ENCODE results near the gene TULP3.
A peak's percentile ranks its signal among the peaks of the same experiment; 100 is the strongest.

TULP3 gene

DNA sequence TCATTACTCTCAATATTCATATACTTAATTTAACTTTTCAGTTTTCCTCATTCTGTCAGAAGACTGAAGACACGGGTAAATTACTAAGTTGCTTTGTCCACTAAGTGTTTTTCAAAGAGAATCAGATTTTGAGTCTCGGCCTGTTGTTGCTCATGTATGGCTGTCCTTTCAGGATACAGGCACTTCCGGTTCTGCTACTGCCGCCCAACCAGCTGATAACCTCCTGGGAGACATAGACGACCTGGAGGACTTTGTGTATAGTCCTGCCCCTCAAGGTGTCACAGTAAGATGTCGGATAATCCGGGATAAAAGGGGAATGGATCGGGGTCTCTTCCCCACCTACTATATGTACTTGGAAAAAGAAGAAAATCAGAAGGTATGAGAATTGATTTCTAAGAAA is 40.2 kb downstream of the TULP3 start:
- DNase-seq: no peak

DNA sequence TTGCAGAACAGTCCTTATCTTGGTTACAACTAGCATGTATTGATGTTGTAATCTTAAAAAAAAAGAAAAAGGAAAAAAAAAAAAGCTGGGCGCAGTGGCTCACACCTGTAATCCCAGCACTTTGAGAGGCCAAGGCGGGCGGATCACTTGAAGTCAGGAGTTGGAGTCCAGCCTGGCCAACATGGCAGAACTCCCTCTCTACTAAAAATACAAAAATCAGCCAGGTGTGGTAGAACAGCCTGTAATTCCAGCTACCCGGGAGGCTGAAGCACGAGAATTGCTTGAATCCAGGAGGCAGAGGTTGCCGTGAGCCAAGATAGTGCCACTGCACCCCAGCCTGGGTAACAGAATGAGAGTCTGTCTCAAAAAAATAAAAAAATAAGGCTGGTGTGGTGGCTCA is 42.9 kb downstream of the TULP3 start:
- DNase-seq: no peak

DNA sequence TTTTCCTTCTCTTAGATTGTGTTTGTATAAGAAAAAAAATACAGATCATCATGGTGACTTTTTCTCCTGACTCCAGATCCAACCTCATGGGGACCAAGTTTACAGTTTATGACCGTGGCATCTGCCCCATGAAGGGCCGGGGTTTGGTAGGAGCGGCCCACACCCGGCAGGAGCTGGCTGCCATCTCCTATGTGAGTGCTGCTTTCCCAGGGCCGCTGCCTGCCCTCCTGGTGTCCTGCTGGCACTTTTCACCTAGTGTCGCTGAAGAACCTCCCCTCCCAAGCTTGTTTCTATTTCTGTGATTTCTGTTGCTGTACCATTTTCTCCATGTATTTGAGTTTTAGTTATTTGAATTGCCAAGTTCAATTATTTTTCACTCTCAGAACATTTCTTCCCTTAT is 43.7 kb downstream of the TULP3 start:
- DNase-seq: no peak

DNA sequence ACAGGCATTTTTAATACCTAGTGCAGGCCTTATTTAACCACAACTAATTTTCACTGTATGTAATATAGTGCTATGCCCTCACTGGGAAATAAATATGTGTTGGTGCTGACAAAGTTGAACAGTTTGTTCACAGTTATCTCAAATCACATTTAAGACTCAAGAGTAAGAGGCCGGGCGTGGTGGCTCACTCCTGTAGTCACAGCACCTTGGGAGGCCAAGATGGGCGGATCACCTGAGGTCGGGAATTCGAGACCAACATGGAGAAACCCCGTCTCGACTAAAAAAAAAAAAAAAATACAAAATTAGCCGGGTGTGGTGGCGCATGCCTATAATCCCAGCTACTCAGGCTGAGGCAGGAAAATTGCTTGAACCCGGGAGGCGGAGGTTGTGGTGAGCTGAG is 45.6 kb downstream of the TULP3 start:
- DNase-seq: no peak

DNA sequence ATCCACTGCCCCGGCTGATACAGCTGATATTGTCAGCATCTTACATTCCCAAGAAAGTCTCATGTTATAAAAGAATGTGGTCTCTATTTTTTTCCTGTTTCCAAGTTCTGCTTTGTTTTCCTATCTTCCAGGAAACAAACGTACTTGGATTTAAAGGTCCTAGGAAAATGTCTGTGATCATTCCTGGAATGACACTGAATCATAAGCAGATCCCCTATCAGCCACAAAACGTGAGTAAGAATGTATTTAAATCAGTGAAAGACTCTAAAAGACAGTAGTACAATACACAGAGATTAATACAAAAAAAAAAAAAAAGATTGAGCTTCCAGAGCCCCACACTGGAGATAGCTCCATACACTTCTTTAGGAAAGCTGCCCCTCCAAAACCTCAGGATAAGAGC is 46.8 kb downstream of the TULP3 start:
- DNase-seq: no peak

DNA sequence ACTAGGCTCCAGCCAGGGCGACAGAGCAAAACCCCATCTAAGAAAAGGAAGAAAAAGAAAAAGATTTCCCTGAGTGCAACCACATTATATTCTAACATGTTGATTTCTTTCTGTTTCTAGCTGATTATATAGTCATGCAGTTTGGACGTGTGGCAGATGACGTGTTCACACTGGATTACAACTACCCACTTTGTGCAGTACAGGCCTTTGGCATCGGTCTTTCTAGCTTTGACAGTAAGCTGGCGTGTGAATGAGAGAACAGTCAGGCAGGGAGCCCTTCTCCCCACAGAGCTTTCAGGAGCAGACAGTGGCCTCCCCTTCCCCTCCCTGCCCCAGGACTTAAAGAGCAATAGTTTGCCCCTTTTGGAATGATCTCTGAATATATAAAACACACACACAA is 48.5 kb downstream of the TULP3 start:
- no peak for DNase-seq

DNA sequence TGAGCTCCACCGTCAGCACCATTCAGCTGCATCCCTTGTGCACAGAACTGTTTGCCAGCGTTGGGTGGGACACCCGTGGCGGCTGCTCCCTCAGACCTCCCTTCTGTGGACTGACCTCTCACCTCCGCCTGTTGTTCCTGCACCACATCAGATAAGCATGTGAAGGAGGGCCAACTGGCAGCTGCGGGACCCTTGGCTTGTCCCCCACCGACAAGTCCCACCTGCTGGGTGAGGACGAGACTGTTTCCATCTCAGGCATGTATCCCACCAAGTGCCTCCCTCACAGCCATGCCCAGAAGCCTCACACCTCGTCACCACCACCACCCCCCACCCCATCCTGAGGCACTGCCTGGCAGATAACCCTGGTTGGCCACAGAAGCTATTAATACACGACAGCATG is 49.9 kb downstream of the TULP3 start:
- no peak for DNase-seq

DNA sequence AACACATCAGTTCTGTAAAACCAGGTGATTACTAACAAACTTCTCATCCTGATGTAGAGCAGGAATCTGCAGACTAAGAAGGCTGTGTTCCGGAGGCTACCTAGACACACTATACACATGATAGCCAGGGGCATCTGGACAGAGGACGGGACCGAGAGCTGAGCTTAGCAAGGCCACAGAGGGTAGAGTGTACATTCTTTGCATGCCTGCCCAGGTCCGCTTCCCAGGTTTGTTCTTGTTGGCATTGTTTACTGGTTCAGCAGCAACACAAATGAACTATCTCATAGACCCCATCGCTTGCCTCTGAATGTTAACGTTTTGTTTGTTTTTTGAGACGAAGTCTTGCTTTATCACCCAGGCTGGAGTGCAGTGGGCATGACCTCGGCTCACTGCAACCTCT is 50.8 kb downstream of the TULP3 start:
- DNase-seq: no peak

DNA sequence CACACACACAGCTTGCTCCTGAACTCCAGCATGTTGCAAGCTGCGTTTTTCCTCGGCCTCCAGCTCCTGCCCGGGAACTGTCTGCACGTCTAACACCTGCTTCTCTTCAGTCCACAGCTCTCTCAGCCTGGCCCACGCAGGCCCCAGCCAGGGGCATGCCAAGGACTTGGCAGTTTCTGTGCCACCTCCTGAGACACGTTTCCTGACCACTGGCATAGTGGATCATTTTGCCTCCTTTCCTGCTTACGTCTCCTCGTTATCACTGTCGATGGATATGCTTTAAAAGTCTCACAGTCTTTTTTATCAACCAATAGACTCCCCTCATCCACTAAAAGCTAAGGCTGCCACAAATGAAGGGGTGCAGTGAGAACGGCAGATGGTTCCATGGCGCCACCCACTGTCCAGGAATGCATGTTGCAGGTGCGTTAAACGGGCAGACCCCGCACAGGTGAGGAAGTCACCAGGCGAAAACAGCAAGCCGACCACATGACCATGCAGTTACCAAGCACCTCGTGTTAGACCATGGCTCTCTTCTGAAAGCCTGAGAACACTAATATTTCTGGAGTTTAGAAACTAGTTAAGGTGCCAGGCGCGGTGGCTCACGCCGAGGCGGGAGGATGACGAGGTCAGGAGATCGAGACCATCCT is 53.8 kb downstream of the TULP3 start:
- no peak for DNase-seq

DNA sequence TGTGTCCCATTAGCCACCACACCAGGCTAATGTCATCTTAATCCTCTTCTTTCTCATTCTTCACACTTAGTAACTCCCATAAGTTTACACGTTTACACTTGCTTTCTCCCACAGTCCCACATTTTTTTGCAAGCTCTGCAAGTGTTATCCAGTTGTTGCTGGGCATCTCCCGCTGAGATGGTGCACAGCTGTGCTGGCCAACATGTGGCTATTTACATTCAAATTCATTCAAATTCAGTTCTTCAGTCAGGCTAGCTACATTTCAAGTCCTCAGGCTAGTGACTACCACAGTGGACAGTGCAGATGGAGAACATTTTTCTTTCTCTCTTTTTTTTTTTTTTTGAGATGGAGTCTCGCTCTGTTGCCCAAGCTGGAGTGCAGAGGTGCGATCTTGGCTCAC is 58.7 kb downstream of the TULP3 start:
- no peak for DNase-seq

DNA sequence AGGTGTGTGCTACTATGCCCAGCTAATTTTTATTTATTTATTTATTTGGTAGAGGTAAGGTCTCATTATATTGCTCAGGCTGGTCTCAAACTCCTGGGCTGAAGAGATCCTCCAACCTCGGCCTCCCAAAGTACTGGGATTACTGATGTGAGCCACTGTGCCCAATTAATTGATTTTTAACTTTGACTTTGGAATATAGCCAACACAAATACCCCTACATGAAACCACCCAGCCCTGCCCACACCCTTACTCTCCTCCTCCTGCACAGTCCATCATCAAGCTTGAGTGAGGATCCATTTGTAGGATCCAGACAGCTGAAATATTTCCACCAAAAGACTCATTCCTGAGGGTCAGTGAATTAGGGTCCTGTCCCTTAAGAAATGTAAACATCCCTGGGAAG is 65.2 kb downstream of the TULP3 start:
- no peak for DNase-seq

DNA sequence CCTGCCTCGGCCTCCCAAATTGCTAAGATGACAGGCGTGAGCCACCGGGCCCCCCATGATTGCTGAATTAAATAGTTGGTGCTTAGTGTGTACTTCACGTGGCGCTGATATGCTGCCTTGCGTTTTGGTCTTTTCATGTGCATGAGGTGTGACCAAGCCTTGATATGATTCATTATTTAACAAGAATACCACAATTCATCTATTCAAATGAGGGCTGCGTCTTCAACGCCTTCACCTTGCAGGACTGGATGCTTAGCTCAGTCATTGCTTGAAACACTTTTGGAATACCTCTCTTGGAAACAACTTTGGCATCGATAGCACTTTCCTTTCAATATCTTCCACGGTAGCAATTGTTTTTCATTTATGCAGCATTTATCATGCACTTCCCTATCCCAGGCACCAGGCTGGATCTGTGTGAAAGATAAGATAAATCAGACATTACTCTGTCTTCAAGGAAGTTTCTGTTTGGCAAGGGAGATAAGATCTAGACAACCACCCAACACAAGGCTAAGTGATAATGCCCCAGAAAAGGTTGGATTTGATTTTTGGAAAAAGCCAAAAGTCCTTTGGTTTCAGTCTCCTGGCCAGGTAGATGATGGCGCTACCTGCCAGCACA is 67.2 kb downstream of the TULP3 start:
- no peak for DNase-seq

DNA sequence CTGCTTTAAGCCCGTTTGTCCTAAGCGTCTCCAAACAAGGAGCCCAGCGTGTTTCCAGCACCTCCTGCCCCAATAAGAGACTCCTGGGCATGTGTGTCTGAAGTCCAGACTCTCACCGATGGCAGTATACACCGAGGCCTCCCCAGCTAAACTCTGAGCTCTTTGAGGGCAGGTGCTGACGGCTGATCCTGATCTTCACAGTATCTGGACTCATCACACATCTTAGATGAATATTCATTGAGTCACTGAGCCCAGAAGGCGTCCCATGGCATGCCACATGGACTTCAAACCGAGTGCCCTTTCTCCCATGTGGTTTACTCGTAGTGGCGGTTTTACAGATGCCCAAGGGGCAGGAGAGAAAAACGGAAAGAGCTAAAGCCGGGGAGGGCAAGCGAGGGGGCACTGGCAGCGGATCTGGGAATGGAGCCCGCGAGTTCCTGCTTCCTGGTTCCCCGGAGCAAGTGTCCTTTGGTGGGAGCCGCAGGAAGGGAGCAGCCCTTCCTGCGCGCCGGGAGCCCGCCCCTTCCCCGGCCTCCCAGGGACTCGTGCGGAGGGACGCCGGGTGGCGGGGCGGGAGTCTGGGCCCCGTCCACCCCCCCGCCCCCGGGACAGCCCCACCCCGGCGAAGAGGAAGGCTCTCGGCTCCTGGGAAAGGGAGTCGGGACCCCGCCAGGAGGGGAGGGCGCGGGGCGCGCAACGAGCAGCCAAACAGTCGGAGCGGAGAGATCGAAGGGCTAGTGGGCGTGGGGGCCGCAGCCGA is 67.9 kb downstream of the TULP3 start:
- DNase-seq: peak; percentile 52

DNA sequence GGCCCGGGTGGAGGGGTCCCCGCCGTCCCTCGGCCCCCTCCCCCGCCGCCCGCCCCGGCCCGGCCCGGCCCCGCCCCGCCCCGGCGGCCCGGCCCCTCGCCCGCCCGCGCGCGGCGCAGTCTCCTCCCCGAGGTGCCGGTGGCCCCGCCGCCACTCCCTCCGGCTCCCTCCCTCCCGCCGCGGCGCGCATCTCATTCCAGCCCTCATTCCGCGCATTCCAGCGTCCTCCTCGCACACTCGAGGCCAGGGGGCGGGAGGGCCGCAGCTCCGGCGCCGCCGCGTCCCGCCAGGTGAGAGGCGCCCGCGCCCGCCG is 68.5 kb downstream of the TULP3 start, which contains the start of gene TEAD4:
Gene TEAD4 (plus strand): TSS at position 206 of the 313 bp plus-strand sequence.
- DNase-seq: peak; percentile 37

DNA sequence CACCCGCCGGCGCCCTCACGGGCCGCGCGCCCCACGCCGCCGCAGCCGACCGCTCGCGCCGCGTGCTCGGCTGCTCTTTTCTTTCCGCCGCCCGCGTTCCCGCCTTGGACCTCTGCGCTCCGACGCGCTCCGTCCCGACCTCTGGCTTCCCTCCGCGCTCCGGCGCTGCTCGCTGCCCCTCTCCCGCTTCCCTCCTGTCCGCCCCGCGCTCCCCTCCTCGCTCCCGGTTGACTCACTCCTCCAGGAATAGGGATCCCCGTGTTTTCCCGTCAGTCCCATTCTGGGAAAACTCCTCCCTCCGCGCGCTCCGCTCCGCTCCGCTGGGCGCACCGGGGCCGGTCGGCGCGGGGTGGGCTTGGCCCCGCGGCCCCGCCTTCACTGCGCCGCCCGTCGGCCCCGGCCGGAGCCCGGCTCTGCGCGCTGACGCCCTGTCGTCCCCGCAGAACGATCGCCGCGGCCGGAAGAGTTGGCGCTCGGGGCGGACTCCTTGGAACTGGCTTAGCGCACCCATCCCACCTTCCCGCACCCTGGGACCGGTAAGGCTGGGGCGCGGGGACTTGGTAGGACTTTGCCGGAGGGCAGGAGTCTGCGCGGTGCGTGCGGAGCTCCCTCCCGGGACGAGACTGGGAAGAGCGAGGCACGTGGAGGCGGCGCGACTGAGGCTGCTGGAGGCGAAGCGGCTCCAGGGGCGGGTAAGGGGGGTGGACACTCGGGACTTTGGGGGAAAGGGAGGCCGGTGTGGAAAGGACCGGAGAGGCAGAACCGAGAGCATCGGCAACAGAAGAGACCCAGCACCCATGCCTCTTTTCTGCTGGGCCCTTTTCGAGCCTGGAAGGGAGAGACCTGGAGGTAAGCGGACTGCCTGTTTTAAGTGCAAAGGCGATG is 69.1 kb downstream of the TULP3 start:
- DNase-seq: no peak

DNA sequence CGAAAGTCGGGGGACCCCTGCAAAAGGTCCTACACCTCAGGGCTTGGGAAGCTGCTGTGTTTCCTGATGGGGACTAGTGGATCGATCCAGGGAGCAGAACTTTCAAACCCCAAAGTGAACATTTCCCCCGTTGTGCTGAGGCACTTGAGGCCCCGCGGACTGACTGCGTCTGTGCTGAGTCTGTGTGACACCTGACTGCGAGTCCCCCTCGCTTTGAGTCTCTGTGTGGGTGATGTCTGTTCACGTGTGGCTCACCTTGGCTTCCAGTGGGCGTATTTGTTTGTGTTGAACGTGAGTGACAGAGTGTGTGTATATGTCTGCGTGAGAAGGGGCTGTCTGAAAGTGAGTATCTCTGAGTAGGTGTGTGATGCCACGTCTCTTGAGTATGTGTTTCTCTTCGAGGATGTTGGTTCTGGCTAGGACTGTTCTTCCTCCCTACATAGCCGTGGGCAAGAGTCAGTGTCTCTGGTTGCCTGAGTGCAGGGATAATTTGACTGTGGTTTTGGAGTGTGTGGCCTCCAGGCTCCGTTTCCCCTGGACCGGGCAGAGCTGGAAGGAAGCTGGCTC is 69.8 kb downstream of the TULP3 start:
- no peak for DNase-seq

DNA sequence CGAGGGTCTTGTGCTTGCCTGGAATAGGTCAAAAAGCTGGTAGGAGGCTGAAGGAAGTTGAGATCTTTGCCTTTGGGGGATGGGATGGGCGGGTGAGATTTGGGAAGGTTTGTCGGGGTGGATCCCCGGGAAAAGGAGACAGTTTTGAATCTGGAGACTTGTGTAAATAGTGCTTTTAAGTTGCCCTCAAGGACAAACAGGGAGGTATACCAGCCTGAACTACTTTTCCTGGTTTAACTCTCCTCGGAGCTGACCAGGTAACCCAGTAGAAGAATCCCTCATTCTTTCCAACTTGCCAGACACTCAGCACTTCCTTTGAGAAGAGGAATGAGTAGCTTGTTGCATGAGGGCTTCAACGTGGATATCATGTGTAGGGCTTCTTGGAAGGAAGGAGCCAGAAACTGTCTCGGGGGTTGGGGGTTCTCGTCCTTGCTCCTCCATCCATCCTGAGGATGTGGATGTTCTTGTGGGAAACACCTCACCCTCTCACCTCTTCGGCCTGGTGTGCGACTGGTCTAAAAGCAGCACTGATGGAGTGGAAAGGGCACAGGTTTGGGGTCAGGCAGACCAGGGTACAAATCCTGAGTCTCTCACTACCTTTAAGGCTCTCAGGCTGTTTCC is 70.4 kb downstream of the TULP3 start:
- no peak for DNase-seq

DNA sequence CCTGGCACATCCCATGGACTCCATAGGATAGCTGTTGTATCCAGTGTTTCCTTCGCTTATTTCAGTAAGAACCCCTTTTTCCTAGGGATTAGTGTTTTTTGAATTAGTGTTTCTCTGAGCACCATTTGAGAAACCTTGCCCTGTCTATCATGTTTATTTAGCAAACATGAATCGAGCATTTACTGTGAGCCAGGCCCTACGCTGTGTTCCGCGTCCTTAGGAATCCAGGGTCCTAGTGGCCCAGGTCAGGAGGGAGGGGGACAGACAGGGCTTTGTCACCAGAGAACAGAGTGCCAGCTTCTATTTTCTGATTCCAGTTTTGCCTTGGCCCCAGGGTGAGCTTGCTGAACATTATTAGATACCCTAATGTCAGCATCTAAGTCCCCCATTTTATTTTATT is 71.0 kb downstream of the TULP3 start:
- DNase-seq: no peak

DNA sequence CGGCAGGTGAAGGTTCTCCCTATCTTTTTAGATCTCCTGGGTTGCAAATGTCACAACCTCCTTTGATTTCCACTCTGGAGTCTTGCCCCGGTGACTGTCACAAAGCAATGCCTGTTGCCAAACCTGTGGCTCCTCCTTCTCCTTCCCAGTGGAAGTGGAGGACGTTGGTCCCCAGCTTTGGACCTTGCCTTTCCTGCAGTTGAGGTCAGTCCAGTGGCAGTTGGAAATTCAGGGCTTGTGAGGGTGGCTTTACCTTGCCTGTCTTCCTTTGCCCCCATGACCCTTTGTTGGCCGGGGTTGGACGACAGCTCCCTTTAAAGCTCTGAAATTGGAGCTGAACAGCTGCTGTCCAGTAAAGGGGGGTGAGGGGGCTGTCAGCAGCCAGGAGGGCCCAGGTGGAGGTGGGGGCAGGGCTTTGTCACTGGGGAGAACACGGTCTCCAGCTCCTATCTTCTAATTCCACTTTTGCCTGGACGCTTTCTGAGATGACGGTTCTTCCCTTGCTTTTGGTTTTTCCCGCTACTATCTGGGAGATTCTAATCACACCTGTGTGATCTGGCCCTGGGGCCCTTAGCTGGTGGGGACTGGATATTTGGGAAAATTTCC is 72.6 kb downstream of the TULP3 start:
- DNase-seq: no peak

DNA sequence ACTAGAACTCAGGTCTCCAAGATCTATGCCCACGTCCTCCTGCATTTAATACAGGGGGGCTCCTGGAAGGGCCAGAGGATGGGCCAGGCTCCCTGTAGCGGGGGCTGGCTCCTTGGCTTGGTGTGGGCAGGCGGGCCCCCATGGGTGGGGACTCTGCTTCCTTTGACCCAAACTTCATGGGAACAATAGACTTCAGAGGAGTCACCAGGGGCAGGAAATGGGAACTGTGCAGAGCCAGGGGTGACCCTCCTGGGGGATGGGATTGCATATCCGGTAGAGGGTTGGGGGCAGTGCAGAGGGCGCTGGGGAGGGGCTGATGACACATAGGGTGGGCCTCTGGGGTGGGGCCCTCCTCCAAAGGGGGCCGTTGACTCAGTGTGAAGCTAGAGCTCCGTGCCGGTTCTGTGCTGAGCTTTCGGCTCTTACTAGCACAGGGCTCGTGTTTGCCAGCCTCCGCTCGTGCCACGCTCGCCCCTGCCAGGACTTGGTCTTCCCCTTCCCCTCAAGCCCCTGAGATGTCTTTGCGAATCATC is 73.1 kb downstream of the TULP3 start:
- DNase-seq: no peak

DNA sequence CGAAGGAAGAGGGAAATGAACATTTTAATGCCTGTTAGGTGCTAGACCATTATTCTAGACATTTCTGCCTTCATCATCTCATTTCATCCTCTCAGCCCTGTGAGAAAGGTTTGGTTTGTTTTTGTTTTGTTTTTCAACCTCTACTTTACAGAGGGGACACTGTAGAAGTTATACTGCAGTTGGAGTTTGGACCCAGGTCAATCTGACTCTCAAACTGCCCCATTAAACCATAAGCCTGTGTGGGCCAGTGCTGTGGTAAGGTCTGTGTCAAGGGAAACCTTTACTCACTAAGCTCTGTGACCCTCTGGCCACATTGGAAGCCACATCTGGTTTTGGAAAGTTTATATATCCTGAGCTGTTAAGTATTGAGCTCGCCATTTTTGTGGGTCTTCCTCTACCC is 77.0 kb downstream of the TULP3 start:
- no peak for DNase-seq

DNA sequence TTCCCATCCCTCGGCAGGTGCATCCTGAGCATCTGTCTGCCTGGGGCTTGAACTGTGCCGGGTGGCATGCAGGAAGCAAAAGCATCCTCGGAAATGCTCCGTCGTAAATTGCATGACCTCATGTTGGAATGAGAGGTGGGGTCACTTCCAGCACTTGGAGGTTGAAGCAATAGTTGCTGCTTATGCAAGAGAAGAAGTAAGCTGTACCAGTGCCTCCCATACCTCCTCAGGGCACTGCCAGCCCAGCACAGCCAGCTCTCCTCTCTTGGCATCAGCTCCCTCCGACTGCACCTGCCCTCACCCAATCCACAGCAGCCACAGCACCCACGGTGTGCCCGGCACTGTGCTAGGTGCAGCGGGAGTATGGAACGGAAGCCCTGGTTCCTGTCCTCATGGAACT is 80.1 kb downstream of the TULP3 start:
- DNase-seq: no peak
